Stimulated activated CD4-positive, alpha-beta T cell treated with anti-CD3 and anti-CD28 coated beads, Interleukin-2, amount 100 ng/mL, for 24 hours (primary cell): ENCODE data around the gene ST6GAL1.
"Not testable (repeated sequence)": the region's sequence is repeated elsewhere in the genome, so short reads cannot be mapped to it uniquely, and the experiment has no call there.

Experiments used
- DNase-seq, 2 donors: peaks; one replicate each; pipeline ENCODE4 v3.0.0-alpha.2; 2020

ST6GAL1 gene, protein sequence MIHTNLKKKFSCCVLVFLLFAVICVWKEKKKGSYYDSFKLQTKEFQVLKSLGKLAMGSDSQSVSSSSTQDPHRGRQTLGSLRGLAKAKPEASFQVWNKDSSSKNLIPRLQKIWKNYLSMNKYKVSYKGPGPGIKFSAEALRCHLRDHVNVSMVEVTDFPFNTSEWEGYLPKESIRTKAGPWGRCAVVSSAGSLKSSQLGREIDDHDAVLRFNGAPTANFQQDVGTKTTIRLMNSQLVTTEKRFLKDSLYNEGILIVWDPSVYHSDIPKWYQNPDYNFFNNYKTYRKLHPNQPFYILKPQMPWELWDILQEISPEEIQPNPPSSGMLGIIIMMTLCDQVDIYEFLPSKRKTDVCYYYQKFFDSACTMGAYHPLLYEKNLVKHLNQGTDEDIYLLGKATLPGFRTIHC

DNA sequence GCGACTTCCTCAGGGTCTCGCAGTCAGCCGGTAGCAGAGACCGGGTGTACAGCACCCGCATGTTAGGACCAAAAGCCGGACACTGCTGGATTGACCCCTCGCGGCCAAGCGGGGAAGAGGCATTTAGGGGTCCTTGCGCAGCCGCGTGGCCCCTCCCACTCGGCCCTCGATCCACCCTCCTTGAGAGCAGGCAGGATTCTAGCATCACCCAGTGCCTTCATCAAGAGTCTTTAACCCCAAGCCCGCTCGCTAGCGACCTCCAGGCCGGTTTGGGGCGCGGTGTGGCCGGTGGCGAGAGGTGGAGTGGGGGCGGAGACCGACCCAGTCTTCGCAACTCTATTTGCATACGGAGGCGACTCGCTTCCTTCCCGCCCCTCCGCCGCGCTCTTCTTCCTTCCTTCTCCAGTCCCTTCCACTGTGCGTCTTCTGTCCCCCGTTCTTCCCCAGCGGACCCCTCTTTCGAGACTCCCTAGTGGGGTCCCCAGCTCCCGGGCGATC lies at the start of gene ST6GAL1:
ST6GAL1 (plus strand) TSS at position 384 of the 498 bp plus-strand sequence. CDS start 112,178 bp downstream, outside the sequence.
- peak; percentile 74 to 77 for DNase-seq

DNA sequence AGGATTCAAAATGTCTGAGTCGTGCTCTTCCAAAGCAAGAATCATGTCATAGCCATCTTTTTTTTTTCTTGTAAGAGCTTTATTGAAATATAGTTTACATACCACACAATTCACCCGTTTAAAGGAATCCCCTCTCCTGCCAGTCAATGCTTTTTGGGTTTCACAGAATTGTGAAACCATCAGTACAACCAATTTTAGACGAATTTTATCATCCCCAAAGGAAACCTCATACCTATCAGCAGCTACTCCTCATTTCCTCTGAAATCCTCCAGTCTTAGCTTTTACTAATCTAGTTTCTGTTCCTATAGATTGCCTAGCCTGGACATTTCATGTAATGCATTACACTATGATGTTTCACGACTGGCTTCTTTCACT lies 48.2 kb upstream of the ST6GAL1 start:
- DNase-seq: no peak

DNA sequence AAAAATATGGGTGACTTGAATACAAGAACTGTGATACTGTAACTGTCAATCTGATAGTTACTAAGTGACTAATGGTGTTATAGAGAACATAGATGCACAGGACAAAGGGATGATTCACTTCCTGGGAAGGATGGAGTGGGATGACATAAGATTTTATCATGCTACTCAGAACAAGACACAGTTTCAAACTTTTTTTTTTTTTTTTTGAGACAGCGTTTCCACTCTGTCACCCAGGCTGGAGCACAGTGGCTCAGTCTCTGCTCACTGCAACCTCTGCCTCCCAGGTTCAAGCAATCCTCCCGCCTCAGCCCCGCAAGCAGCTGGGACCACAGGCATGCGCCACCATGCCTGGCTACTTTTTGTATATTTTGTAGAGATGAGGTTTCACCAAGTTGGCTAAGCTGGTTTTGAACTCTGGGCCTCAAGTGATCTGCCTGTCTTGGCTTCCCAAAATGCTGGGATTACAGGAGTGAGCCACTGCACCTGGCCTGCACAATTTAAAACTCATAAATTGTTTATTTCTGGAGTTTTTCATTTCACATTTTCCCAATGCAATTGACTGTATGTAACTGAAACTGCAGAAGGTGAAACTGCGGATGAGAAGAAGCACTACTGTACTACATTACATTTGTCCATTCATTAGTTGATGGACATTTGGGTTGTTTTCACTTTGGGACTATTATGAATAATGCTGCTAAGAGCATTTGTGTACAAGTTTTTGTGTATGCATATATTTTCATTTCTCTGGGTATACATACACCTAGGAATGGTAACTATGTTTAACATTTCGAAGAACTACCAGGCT lies 47.2 kb upstream of the ST6GAL1 start:
- peak; percentile 58 to 65 for DNase-seq

DNA sequence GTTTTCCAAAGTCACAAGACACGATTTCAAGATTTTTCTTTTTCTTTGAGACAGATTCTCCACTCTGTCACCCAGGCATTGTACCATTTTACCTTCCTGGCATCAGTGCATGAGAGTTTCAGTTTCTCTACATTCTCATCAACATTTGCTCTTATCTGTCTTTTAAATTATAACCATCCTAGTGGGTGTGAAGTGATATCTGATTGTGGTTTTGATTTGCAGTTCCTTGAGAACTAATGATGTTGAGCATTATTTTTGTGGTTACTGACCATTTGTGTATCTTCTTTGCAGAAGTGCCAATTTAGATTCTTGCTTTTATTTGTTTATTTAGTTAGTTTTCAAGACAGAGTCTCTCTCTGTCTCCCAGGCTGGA lies 46.7 kb upstream of the ST6GAL1 start:
- DNase-seq: no peak

DNA sequence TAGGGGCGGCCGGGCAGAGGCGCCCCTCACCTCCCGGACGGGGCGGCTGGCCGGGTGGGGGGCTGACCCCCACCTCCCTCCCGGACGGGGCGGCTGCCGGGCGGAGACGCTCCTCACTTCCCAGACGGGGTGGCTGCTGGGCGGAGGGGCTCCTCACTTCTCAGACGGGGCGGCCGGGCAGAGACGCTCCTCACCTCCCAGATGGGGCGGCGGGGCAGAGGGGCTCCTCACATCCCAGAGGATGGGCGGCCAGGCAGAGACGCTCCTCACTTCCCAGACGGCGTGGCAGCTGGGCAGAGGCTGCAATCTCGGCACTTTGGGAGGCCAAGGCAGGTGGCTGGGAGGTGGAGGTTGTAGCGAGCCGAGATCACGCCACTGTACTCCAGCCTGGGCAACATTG lies 45.5 kb upstream of the ST6GAL1 start:
- DNase-seq: not testable (repeated sequence)

DNA sequence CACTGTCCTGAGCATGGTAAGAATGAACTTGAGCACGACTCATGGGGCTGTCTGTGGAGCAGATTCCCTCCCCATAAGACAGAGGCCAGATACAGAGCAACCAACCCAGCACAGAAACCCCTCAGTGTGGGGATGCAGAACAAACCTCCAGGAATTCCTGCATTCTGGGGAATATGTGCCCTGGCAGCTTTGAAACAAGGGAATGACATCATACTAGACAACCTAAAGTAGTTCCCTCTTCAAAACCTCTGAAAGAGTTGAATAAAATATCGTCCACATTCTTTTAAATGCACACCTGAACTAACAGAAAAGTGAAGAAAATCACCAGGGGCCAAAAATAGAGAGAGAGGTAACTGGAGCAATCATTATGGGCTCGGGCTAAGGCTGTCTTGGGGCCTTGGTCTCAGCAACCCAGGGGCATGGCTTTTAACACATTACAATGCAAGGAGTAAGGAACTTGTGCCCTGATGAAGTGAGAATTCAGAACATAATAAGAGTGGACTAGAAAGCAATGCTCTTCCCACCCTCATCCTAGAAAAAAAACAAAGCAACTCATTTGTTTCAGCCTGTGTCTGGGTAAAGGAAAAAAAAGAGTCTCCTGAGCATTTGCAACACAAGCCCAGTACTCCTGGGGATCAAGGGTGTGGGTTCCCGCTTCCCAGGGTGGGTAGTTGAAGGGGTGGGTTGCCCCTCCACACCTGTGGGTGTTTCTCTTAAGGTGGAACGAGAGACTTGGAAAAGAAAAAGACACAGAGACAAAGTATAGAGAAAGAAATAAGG lies 43.9 kb upstream of the ST6GAL1 start:
- DNase-seq: no peak

DNA sequence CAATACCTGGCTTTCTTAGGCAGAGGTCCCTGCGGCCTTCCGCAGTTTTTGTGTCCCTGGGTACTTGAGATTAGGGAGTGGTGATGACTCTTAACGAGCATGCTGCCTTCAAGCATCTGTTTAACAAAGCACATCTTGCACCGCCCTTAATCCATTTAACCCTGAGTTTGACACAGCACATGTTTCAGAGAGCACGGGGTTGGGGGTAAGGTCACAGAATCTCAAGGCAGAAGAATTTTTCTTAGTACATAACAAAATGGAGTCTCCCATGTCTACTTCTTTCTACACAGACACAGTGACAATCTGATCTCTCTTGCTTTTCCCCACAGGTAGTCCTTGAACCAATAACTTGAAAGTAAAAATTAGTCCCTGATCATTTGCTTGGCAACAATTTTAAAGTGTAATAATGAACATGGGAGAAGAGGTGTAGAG lies 42.8 kb upstream of the ST6GAL1 start:
- DNase-seq: not testable (repeated sequence)

DNA sequence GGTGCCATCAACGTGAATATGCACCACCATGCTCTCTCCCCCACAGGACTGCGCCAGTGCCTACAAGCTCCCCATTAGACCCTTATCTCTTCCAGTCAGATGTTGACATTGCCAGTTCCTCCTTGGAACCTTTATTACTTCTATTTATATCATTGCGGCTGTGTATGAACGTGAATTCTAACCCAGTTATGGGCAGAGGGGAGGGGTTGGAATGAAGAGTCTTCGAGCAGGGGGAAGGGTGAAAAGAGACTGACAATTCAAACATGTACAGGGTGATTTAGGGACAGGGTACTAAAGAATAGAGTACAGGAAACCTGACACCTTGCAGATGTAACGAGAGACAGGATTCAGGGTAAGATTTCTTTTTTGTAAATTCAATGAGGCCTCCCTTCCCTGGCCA lies 41.8 kb upstream of the ST6GAL1 start:
- no peak for DNase-seq

DNA sequence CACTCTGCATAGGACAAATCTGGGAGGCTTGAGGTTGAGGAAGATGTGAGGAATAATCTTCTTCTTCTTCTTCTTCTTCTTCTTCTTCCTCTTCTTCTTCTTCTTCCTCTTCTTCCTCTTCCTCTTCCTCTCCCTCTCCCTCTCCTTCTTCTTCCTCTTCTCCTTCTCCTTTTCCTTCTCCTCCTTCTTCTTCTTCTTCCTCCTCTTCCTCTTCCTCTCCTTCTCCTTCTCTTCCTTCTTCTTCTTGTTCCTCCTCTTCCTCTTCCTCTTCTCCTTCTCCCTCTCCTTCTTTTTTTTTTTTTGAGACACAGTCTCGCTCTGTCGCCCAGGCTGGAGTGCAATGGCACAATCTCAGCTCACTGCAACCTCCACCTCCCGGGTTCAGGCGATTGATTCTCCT lies 40.6 kb upstream of the ST6GAL1 start:
- not testable (repeated sequence) for DNase-seq

DNA sequence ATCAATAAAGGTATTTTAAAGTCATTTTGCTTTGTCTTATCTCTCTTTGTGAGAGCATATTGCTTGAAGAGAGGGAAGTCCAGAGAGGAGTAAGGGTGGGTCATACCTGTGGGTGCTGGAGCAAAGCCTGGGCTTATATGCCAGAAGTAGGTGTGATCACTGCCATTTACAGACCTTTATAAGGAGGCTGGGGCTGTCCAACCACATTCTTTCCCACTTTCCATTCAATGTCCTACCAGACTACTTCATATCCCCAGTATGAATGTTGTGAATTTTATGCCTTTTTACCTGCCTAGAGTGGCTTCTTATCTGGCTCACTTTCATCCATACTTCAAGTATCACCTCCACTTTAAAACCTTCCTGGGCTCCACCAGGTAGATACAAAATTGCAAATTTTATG lies 39.4 kb upstream of the ST6GAL1 start:
- no peak for DNase-seq

DNA sequence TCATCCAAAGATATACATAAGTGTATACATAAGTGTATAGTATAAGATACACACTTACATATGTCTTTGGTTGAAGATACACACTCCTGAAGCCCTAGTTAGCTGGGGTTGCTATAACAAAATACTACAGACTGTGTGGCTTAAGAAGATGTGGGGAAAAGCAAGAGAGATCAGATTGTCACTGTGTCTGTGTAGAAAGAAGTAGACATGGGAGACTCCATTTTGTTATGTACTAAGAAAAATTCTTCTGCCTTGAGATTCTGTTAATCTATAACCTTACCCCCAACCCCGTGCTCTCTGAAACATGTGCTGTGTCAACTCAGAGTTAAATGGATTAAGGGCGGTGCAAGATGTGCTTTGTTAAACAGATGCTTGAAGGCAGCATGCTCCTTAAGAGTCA lies 37.3 kb upstream of the ST6GAL1 start:
- not testable (repeated sequence) for DNase-seq

DNA sequence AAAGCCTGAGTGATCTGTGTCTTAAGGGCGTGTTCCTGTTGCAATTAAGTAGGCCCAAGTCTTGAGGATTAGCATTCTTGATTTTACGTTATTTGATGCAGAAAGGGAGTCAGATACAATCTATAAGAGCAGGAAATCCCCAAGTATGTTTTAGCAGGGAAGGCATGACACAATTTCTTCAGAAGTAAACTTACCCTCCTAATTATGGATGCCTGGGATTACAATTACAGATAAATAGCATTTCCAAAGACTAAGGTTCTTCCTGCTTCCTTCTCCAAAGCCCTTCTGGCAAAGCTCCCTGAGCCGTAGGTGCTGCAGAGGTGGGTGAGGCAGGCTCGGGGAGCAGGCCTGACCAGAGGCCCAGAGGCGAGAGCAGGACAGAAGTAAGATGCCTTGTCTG lies 34.9 kb upstream of the ST6GAL1 start:
- no peak for DNase-seq

DNA sequence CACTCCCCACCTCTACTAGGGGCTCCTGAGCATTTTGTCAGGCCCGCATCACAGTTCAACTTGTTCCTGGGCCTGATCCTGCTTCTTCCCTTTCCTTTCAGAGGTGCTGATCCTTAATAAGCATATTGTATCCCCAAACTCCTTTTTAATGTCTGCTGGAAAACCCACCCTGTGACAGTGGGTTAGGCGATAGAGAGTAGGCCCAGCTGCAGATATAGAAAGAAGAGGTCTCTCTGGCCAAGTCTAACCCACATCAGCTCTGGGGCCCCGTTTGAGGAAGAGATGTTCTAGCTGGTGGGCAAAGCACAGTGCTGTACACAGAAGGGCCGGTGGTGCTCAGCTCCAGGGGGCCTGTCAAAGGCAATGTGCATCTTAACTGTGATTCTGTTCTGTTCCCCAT lies 34.3 kb upstream of the ST6GAL1 start:
- DNase-seq: no peak

DNA sequence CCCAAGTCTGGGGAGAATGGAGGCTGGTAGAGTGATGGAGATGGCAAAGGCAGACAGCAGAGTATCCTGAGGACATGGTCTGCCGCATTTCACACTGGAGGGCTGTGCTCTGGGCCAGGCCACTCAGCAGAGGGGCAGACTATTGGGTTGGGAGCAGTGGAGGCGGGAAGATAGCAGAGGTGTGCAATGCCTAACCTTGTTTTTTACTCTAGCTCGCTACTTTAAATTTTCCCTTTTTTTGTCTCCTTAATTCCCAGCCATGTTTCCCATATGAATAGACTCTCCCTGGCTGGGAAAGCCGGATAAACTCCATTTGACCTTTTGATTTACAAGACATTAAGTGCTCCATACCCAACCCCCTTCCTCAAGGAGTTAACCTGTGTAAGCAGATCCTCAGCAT lies 33.5 kb upstream of the ST6GAL1 start:
- no peak for DNase-seq

DNA sequence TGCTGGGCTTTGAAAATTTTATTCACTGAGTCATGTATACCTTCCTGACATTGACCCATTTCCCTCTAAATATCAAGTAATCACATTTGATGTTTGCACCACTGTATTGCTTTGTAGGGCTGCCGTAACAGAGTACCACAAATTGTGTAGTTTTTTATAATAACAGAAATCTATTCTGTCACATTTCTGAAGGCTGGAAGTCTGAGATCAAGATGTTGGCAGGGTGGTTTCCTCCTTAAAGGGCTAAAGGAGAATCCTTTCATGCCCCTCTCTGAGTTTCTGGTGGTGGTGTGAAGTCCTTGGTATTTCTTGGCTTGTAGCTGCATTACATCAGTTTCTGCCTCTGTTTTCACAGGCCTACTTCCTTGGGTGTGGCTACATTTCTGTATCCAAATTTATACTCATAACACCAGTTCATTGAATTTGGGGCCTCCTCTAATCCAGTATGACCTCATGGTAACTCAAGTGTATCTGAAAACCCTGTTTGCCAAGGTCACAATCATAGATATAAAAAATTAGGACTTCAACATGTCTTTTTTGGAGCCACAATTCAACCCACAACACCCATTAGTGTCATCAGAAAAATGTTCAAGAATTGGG lies 29.1 kb upstream of the ST6GAL1 start:
- no peak for DNase-seq

DNA sequence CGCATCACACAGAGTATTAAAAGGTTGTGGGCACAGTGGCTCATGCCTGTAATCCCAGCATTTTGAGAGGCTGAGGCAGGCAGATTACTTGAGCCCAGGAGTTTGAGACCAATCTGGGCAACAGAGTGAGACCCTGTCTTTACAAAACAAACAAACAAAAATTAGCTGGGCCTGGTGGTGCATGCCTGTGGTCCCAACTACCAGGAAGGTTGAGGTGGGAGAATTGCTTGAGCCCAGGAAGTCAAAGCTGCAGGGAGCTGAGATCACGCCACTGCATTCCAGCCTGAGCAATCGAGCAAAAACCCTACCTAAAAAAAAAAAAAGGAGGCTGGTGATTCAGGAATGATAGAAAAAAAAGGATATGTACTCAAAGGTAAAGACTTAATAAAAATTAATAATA lies 28.2 kb upstream of the ST6GAL1 start:
- no peak for DNase-seq

DNA sequence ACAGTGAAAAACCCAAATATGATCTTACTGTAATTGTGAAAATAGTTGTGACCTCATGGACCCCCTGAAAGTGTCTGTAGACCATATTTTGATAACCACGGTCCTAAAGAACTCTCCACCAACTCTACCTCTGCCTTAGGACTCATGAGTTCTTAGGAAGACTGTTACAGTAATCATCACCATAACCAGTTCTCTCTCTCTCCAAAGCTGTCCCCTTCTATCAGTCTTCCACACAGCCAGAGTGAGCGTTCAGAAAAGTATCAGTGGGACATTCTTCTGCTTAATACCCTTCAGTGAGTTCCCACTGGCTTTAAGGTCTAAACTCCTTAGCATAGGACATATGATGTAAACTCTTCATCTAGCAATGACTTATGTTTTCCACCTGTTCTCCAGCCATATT lies 27.6 kb upstream of the ST6GAL1 start:
- DNase-seq: no peak

DNA sequence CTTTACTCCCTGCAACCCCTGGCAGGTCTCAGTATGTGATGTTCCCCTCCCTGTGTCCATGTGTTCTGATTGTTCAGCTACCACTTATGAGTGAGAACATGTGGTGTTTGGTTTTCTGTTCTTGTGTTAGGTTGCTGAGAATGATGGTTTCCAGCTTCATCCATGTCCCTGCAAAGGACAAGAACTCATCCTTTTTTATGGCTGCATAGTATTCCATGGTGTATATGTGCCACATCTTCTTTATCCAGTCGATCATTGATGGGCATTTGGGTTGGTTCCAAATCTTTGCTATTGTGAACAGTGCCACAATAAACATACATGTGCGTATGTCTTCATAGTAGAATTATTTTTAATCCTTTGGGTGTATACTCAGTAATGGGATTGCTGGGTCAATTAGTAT lies 26.6 kb upstream of the ST6GAL1 start:
- not testable (repeated sequence) for DNase-seq

DNA sequence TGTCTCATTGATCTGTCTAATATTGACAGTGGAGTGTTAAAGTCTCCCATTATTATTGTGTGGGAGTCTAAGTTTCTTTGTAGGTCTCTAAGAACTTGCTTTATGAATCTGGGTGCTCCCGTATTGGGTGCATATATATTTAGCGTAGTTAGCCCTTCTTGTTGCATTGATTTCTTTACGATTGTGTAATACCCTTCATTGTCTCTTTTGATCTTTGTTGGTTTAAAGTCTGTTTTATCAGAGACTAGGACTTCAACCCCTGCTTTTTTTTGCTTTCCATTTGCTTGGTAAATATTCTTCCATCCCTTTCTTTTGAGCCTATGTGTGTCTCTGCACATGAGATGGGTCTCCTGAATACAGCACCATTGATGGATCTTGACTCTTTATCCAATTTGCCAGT lies 23.3 kb upstream of the ST6GAL1 start:
- DNase-seq: not testable (repeated sequence)

DNA sequence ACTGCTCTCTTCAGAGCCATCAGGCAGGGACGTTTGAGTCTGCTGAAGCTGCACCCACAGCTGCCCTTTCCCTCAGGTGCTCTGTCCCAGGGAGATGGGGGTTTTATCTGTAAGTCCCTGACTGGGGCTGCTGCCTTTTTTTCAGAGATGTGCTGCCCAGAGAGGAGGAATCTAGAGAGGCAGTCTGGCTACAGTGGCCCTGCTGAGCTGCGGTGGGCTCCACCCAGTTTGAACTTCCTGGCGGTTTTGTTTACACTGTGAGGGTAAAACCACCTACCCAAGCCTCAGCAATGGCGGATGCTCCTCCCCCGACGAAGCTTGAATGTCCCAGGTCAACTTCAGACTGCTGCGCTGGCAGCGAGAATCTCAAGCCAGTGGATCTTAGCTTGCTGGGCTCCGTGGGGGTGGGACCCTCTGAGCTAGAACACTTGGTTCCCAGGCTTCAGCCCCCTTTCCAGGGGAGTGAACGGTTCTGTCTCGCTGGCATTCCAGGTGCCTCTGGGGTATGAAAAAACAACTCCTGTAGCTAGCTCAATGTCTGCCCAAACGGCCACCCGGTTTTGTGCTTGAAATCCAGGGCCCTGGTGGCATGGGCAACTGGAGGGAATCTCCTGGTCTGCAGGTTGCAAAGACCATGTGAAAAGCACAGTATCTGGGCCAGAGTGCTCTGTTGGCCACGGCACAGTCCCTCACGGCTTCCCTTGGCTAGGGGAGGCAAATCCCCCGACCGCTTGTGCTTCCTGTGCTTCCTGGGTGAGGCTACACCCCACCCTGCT lies 21.1 kb upstream of the ST6GAL1 start:
- DNase-seq: peak; percentile 69 to 72

DNA sequence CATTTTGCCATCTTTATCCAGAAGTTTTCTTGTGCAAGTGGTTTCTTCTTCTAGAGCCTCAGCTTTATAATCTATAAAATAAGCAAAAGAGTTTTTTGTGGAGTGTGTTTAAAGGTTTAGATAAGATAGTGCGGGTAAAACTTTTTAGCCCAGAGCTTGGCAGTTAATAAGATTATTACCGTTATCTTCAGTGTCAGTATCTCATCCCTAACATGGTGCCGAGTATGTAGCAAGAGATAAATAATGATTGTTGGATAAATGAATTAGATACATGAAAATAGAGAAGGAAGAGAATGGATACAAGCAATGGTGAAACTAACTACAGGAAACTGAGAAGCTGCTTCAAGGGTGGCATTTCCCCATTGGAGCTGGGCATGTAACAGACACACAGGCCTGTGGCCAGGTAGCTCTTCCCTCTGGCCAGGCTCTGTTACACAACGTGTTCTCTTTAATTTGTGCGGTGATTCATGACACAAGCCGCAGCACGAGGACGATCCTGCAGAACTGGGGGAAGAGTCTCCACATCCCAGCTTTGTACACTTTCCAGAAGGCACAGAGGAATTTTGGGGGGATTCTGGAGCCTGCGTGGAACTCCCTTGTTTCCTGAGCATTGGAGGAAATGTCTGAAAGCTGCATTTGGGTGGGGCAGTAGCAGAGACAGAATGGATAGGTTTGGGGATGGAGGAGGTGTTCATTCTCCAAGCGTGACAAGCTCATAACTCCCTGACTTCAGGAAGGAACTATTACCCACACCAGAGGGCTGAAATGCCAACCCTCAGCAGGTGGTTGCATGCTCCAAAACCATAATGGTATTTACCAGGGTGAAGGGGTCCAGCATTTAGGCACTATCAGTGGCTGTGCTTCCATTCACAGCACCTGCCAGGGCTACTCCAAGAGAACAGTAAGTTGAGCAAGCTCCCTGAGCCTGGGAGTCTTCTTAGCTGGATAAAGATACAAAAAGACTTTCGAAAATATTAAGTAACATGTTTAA lies 14.2 kb upstream of the ST6GAL1 start:
- no peak for DNase-seq
